HG03378 (cell line): Measurements from ENCODE around the gene MIPEP.

Experiments used
- ATAC-seq: cut with Tn5 transposase; IDR thresholded peaks from one replicate; pipeline ENCODE4 v1.9.1; 2021; ENCODE audit warnings: mild to moderate bottlenecking, moderate library complexity; ENCODE audit not compliant: unreplicated experiment

MIPEP gene

DNA sequence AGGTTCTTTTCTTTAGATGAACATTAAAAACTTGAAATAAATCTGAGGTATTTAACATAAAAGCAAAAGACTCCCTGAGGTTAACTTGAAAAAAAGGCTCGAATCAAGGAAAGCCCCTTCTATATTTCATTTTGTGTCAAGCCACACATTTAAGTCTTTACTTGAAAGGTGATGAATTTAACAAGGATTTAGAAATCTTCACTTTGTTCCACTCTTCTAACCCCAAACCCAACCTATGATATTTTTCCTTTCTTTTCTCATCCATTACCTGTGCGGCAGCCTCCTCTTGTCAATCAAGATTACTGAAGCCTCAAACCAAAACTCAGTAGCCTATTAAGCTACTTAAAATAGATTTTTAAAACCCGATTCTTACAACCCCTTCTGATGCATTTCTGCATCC, 33.8 kb downstream of the MIPEP start:
- no peak for ATAC-seq

DNA sequence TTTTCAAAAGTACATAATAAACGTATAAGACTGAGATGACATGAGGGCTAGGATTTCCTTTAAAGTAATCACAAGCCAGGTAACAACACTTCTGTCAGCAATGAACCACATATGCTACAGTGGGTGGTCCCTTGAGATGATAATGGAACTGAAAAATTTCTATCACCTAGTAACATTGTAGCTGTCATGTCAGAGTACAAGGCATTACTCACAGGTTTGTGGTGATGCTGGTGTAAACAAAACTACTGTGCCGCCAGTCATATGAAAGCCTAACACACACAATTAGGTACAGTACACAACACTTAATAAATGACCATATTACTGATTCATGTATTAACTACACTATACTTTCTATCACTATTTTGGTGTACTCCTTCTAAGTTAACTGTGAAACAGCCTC, 36.8 kb downstream of the MIPEP start:
- ATAC-seq: no peak

DNA sequence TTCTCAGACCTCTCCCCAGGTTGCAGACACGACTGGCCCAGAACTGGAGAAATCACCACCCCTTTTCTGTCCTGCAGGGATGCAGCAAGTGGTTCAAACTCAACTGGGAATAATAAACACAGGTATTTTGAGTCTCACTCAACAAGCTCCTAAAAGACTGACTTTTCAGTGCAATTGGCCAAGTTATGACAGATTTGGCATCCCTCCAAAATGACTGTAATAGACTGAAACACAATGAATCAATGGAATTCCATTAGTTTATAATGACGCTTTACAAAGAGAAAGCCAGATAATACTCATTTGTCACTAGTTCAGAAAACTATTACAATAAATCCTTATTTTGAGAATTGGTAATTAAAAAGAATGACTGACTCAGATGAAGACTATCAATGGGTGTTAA, 38.1 kb downstream of the MIPEP start:
- ATAC-seq: no peak

DNA sequence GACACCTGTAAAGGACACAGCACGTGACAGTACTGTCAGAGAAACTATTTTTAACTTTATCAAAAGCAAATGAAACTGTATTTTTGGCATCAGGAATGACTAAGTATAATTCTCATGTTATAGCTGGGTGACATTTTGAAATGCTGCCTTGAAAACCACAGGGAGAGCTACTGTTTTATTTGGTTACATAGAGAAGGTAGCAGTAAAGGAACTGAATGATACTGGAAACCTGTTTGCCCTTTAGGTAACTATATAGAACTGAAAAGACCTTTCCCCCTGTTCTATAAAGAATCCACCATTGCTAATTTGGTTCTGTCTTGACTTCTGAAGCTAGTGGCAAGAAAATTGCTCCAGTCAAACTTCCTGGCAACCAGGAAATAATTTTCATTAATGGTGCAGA, 39.1 kb downstream of the MIPEP start:
- no peak for ATAC-seq

DNA sequence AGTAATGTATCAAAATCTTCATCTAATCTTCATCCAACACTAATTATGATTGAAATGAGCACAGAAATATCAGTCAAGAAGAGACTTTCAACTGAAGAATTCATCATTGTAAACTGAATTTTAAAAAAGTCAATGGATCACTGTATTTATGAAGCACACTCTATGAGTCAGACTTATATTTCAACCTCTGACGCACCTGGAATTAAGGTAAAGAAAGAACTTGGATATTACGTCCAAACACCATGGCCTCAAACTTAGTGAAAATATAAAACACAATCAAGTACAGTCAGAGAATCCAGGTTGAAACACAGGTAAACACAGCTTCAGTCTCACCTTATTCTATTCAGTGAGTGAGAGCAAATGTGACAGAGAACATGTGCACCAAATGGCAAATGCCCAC, 39.5 kb downstream of the MIPEP start:
- no peak for ATAC-seq

DNA sequence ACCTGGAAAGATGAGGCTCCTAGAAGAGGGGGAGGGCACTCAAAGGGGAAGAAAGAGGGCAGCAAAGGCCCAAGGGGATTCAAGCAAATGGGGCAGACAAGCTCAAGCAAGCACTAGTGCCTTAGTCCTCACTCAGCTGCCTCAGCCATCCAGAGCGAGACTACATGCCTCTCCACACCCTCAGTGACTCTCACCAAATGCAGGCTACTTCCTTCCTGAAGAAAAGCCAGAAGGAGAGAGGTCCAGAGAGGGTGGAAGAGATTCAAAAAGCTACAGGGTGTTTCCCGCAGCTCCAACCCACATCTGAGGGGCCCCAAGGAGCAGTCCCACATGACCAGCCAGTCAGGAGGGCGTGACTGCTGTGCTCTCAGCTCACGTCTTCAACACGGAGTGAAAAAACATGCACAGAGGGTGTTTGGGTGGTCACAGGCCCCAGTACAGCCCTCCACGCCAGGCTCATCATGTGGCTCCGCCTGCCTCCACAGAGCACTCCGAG, 40.5 kb downstream of the MIPEP start:
- ATAC-seq: no peak

DNA sequence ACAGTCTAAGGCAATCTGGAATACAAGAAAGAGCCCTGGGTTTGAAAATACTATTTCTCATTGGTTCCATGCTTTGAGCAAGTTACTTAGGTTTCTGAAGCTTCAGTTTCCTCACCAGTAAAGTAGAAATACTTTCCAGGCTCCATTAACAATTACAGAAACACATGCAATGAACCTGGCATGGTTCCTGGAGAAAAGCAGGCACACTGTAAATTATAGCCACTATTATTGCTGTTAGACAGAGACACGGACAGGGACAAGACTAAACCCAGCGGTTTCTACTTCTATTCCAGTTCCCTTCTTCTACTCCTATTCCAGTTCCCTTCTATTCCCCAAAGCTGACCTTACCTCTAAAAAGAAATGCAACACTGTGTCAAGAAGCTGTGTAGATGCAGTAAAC, 41.2 kb downstream of the MIPEP start:
- no peak for ATAC-seq

DNA sequence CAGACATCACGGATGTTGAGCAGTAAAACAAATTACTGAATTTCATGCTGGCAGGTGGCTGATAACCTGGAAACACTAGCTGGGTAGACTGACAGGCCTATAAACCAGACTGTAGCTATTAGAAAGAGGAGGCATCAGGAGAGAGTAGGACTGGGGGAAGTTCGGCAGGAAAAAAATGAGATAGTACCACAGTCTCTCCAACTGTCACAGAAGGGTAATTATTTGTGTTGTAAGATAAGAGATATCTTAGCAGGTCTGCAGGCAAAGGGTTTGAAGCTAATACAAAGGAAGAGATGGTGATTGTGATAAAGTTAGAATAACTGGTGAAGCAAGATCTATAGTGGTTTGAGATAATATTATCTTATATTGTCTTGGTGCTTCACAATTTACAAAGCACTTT, 41.7 kb downstream of the MIPEP start:
- ATAC-seq: no peak

DNA sequence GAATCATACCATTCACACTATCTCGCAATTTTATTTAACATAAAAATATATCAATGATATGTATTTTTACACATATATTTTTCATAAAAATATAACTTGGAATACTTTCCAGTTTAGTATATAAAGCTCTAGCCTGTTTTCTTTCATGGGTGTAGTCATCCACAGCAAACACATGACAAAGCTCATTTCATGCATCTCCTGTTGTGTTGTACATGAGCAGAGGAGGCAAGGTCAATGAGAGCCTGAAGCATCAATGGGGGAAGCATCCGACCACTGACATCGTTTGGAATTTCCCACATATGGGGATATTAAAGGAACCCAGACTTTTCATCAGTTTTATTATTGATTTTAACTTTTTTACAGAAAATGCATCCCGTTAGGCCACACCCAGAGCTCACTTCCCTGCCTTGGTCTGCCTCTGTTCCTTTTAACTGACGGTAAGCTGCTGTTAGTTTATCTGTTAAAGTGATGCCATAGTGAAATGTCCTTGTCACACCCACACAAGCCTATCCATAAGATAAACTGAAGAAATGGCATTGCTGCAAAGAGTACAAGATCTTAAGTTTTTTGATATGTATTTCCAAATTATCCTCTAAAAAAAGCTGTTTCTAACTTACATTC, 44.0 kb downstream of the MIPEP start:
- ATAC-seq: peak; percentile 22

DNA sequence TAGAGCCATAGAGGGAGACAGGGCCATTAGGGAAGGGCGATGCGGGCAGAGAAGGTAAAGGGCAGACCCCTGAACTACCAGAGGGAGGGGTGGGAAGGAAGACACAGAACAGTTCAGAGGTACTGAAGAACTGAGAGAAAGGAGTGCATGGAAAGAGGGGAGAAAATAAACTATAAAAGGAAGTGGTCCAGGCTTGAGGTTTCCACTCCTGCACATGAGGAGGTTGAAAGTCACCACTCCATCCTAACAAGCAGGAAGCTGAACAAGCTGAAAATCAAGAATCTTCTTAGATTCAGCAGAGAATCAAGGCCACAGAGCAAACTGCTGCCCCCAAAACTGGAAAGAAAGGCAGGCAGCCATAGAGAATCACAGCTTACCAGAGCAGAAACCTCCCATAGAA, 45.1 kb downstream of the MIPEP start:
- no peak for ATAC-seq

DNA sequence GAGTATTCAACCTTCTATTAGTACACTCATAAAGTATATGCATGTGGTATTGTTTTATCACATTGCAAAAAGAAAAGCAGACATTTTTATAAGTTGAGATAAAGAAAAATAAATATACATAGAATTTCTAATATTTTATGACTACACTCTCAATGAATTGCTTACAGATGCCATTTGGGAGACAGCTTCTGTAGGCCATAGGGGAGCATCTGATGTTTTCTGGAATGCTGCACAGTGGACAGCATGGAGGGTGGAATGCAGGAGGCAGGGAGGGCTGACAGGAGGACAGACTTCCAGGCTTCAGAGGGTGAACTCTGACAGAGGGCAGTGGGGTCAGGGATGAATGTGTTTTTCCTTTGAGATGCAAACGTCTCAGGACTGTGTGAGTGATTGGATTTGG, 45.8 kb downstream of the MIPEP start:
- no peak for ATAC-seq

DNA sequence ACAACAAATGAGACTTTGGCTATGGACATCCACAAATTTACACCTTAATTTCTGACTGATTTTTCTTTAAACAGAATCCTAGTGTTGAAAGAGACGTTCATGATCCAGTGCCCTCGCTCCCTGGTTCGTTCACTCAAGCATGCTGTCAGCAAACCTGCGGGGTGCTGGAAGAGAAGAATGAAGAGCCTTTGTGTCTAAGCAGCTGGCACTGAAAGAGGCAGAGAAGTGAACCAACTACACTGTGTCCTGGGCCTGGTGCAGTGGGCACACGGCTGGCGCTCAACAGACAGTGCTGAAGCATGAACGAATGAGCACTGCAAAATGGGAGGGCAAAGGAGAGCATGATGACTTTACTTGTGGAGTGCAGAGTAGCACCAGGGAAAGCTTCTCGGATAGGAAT, 46.8 kb downstream of the MIPEP start:
- no peak for ATAC-seq

DNA sequence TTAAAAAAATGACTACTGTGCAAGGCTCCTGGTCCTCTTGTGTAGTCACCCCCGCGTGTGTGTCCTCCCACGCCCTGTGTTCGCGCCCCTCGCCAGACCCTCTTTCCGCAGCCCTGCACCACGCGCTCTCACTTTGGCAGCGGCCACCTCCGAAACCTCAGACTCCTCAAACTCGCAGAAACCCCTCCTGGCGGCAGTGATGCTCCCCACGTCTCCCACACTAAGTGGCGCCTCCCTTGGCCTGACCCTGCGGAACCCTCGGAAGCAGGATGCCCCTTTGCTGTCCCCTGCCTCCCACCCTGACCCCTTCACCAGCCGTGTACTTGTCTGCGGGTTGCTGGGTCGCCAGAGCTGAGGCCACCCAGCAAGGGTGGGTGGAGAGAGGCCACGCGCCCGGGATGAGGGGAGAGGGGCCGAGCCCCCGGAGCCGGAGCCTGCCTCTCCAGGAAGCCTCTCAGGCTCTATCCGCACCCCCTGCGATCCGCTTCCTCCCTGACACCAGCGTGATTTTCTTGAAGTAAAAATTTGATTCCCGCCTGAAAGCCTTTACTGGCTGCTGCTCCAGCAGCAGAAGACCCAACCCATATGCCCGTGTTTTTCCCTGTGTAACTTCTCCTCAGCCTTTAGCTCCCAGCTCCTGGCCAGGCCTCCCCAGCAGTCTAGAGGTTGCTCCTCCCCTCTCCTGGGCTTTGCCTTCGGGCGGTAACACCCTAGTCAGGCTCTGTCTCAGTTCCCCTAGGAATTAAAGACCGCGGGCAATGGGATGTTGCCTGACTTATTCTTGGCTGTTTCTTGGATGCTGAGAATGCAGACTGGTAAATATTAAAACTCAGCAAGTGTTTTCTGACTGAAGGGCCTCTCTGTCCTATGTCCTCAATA, 55.2 kb downstream of the MIPEP start:
- no peak for ATAC-seq

DNA sequence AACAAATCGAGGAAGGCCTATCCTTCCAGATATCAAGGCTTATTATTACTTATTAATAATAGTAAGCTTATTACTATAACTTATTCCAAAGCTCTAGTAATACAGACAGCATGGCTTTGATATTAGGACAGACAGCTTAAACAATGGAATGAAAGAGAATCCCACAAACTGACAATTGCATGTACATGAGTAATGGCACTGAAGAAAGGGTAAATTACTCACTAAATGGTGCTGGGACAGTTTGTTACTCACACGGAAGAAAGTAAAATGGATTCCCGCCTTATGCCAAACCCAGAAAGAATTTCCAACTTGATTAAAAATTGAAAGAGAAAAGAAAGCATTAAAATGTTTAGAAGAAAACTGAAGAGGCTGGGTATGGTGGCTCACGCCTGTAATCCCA, 60.3 kb downstream of the MIPEP start:
- no peak for ATAC-seq

DNA sequence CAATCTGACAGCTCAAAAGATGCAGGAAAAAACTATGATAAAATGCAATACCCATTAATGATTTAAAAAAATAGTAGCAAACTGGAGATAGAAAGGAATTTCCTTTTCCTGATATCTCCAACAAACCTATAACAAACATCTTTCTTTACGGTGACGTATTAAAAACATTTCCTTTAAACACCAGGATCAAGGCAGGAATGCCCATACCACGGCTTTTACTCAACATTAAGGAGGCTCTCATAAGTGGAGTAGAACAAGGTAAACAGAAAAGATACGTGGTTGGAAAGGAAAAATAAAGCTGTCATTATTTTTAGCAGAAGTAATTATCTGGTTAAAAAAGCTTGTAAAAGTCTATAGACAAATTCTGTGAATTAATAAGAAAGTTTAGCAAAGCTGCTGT, 61.1 kb downstream of the MIPEP start:
- no peak for ATAC-seq

DNA sequence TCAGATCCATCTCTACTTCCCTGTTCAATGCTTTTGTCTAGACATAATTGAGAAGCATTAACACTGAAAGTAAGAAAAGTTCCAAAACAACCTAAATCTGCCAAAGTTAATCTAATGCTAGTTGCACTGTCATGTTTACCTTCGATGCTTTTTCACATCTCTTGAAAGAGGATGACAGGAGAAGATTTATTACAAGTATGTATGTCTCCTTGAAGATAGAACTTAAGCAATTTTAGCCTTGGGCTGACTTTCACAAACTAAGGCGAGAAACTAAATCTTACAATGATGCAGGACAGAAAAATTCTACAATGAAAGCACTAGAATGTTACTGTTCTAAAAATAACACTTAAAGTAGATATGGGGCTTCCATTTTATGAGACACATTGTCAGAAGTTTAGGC, 64.0 kb downstream of the MIPEP start:
- no peak for ATAC-seq

DNA sequence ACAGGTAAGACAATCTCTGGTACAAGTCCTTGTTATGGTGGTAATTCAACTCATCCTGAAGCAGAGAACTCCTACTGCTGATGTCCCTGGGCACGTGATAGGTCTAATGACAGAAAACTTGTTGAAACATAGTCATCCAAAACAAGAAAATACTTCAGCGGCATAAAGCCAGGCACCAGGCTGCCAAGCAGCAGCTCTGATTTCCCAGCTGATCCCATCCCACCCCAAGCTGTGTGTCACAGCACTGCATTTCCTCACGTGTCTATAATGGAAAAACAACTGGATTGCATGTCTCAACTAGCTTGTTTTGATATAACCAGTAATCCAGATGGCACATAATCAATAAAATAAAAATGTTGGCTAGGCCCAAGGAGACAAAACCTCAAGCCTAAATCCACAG, 64.8 kb downstream of the MIPEP start:
- ATAC-seq: no peak

DNA sequence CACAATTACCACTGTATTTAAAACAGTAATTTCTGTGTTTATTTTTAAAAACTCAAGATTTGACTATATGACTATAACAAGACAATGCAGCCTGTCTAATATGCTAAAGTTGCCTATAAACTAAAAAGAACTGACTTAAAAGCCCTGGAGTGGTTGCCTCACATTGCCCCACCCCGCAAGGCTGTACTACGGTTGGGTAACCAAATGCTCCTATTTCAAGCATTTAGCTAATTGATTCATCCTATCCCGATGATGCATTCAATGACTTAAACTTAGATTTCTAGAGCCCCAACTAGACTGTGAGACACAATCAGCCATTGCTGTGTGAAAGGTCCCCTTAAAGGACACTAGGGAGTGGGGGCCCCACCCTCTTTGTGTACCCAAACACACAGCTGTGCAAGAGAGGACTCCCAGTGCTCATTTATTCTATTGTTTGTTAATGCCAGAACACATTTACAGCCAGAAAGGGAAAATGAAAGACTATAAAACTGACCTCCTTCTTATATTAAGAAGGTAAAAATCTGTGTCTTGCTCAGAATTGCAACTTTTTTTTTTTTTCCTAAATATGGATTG, 66.9 kb downstream of the MIPEP start:
- ATAC-seq: no peak

DNA sequence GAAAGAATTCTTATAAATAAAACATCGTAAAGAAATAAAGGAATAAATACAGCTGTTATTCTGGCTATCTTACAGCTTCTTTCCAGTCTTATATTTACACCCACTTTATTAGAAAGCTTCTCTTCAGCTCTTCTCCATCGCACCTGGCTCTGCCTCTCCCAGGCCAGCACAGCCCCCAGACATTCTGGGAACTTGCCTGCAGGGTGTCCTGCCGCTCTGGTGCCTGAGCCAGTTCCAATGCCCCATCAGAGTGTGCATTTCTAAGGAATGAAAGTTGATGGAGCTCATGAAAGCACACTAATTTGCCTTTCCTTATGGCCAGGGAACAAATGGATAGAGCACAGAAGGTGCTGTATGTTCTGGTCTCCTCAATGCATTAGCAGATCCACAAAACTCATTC, 68.7 kb downstream of the MIPEP start:
- no peak for ATAC-seq

DNA sequence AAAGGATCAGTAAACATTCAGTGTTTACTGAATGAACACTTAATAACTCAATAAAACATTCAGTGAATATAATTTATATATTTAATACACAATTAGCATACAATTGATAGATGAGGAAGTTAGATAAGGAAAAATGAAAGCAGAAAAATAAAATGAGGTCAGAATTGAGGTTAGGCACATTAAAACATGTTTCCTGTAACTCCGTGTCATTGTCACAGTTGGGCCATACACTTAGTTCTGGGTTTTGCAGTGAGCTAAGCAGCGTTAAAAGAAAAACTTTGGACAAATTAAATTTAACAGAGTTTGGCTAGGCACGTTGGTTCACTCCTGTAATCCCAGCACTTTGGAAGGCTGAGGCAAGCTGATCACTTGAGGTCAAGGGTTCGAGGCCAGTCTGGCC, 71.4 kb downstream of the MIPEP start:
- ATAC-seq: no peak

DNA sequence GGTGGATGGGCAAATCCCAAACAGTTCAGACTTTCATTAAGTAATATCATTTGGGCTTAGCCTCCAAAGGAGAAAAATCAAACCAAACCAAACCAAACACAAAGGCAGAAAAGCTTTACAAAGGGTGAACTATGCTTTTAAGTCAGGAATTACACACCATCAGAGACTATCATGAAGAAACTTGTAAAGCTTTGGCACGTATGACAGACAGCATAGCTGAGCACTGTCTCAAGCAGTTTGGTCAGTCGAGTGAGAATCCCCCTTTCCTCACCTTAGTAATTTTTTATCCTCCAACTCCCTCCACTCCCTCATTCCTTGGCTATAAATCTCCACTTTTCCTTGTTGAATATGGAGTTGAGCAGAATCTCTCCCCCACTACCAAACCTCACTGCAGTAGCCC, 72.1 kb downstream of the MIPEP start:
- ATAC-seq: no peak

DNA sequence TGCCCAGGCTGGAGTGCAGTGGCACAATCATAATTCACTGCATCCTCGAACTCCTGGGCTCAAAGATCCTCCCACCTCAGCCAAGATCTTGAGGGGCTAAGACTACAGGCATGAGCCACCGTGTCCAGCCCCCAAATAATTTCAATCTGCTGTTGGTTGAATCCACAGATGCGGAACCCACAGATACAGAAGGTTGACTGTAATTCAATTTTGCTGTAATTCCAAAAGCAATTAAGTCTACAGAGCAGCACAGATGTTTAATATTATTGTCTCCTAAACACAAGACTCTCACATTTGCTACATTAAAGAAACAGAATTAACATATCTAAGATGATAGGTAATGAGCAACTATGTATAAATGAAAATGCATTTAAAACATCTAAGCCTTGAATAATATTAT, 75.6 kb downstream of the MIPEP start:
- no peak for ATAC-seq
